NCI-H2029 (cell line): ENCODE results near the gene SORCS2.

ENCODE experiments used
- DNase-seq: peaks from one replicate; lab custom pipeline; 2025; lab: John Stamatoyannopoulos, UW

Gene SORCS2

DNA sequence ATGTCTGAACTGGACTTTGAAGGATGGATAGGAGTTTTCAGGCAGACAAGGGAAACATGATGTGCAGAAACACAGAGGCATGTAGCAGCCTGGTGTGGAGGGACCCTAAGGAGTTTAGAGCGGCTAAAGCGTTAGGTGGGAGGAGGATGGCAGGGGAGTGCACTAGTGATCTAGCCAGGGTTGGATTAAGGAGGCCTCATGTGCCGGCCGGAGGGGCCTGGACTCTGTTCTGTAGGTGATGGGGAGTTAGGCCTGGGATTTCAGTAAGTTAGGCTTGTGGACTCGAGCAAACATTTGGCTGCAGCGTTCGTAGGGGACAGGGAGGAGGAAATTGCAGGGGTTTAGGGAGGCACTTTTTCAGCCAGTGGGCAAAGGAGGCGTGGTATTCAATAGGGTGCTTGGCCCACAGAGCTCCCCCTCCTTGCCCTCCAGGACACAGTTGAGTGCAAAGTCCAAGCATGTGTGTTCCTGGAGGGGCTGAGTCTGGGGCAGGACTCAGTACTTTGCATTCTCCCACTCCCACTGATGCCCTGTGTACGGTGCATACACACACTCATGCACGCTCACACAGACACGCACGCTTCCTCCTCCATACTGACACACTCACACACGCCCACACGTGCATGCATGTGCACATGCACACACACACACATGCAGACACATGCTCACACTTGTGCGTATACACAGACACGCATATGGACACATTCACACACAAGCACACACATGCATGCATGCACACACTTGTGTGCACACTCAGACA lies 223.8 kb downstream of the SORCS2 start:
- no peak for DNase-seq

DNA sequence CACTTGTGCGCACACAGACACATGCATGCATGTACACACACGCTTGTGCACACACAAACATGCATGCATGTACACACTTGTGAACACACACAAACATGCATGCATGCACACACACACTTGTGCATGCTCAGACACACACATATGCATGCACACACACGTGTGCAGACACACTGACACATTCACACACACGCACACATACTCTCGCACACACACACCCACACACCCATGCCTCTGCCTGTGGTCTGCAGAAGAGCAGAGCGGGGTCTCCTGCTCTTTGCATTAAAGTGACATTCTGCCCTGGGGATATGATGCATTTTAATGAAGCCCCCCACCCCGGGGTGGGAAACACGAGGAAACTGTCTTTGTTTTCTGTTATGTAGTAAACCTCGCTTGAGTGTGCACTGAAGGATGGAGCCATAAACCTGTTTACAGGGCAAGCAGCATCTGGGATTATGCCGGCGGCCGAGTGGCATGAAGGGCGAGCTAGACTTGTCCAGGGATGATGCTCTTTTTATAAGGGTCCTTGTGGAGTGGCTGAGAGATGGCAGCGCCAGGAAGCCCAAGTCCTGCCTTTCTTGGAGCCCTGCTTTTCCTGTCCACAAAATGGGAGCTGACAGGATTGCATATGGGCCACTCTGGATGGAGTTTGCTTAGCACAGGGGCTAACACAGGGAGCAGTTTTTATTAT lies 224.6 kb downstream of the SORCS2 start:
- DNase-seq = no peak

DNA sequence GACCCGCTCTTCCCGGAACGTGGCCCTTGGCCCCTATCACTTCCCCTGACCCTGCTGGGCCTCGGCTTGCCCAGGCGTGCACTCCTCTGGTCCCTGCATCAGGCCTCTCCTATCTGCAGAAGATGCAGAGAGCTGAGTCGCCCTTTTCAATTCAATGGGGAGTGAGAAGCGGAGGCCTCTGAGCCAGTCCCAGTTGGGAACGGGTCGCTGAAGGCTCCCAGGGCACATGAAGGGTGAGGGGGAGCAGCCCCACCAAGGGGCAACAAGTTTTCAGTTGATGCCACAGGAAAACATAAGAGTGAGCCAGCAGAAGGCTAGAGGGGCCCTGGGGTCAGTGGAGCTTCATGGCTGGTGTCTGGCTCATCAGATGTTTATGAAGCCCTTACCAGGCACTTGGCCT lies 225.3 kb downstream of the SORCS2 start:
- DNase-seq = no peak

DNA sequence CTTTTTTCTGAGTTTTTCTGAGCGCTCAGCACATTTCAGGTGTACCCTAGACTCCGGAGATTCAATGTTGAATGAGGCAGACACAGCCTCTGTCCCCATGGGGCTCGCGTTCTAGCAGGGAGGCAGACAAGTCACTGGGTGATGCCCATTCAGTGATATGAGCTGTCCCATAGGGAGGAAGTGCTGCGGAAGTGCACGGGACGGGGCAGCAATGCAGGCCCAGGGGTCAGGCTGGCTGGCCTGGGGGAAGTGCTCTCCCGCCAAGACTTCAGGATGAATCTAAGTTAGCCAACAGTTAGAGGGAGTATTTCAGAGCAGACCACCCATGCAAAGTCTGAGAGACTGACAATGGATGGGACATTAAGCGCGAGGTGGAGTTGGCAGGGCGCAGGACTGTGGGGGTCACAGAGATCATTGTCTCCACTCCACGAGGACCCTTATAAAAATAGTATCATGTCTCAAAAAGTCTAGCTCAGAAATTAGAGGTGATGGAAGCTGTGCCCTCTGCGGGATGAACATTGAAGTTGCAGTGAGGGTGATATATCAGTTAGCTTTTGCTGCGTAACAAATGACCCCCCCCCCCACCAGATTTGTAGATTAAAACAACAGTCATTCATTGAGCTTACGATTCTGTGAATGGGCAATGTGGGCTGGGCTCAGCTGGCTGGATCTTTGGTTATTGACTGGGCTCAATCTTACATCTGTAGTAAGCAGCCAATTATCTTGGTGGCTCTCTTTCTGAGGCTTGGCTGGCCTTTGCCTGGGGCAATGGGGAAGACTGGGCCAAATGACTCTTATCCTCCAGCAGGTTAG lies 226.0 kb downstream of the SORCS2 start:
- no peak for DNase-seq

DNA sequence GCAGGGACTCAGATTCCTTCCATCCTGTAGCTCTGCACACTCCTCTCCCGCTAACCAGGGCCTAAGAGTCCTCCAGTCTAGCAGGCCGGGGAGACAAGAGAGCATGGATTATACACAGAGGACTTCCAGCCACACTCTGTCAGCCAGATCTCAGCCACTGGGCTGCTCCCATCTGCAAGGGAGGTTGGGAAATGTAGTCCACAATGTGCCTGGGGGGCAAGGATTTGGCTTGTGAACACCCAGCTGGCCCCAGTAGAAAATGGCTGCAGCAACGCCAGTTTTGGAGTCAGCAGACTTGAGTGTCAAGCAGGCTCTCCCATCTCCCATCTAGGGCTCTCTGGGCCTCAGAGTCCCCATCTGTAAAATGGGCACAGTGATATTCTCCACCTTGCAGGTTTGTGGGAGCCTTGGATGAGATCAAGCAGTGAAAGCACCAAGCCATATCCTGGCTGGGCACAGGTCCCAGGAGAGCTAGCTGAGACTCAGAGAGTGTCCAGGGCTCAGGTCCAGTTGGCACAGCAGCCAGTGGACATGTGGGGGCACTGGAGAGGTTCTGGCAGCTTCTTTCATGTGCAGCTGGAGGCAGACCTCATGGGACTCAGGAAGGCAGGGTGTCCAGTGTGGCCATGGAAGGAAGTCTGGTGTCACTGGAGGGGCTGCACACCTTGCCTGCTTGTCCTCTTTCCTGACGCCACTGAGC lies 227.8 kb downstream of the SORCS2 start:
- peak; percentile 34 for DNase-seq

DNA sequence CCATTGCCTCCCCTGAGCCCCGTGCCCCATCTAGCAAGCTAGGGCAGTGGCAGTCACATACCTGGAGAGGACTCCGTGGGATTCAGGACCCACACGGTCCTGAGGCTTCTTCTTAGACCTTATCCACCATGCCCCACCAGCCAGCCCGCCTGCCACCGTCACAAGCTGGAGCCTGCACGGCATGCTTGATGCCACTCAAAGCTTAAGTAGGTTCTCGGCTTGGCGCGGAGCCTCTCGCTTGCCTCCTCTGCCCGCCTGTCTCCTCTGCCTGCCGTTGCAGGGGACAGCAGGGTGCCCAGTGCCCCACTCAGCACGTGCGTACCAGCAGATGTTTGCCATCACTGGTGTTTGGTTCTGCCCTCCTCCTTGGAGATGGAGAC lies 228.3 kb downstream of the SORCS2 start:
- DNase-seq = peak; percentile 72

DNA sequence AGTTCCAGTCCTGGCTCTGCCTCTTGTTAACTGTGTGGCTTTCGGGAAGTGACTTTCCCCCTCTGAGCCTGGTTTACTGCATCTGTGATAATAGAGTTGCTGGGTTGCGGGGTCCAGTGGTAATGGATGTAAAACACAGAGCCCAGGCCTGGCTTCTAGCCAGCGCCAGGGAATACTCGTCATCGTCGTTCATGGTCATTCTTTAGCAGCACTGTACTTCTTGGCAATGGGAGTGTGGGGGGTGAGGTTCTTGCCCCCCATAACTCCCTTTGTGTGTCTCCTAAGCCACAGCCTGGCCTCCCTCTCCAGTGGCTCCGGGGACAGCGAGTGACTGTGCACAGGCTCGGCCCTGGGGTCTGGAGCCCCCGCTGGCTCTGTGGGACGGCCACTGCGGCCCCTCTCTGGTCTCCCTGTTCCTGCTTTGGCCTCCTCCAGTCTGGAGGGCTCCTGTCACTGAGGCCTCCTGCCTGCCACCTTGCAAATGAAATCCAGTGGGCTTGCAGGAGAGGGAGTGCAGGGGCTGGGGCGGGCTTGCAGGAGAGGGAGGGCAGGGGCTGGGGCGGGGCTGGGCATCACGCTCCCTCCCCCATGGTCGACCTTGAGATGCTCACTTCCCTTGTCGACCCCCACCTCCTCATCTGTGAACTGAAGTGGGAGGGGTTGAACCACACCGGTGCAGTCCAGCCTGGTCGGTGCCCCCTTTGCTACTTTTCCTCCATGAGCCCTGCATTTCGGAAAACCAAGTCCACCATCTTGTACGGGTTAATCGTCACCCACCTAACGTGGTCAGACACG lies 229.2 kb downstream of the SORCS2 start:
- no peak for DNase-seq

DNA sequence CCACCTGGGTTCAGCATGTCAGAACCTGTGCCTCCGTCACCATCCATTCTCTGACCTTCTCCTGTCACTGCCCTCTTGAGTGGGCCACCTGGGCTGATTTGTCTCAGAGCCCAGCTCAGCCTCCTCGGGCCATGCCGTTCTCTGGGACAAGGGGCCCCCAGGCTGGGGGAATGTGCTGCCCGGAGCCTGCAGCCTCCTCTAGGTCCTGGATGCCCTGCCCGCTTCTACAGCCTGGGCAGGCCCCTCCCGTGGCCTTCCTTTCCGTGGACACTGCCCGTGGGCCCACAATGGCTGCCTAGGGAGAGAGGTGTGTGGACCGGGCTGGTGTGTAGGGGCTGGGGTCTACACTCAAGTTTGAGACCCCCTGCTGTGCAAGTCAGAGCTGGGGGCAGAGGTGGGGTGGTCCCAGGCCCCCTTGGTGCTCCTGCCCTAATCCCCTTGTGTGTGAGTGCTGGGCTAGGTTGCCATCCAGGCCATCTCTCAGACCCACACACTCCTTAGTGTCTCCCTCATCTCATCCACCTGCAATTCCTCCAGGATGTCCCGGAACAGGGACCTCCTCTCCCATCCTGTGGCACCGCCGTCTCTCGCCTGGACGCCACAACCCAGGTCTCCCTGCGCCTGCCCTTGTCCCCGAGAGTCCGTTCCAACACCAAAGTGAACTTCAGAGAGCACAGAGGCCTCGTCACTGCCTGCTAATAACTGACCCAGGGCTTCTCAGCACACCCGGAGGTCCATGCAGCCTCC lies 230.0 kb downstream of the SORCS2 start:
- no peak for DNase-seq

DNA sequence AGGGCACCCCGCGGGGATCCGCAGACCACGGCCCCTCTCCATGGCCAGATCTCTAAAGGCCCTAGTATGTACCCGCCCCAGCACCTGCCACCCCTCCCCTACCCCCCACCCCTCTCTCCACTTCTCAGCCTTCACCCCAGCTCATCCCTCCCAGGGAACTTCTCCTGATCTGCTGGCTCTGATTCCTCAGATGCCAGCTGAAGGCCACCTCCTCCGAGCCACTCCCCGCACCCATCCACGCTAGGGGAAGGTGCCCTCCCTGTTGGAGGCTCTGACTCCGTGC lies 230.5 kb downstream of the SORCS2 start:
- DNase-seq = no peak

DNA sequence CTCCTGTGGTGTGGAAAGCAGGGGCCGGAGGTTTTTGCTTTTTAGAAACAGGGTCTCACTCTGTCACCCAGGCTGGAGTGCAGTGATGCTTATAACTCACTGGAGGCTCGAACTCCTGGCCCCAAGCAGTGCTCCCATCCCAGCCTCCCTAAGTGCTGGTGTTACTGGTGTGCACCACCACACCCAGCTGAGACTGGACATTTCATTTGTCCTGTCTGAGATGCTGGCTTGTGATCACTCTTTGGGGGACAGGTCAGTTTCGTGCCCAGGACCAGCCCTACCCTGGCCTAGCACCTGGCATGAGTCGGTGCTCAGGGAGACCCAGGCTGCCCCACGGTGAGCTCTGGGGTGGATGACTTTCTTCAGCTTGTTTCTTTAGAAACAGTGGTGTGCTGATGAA lies 231.1 kb downstream of the SORCS2 start:
- no peak for DNase-seq

DNA sequence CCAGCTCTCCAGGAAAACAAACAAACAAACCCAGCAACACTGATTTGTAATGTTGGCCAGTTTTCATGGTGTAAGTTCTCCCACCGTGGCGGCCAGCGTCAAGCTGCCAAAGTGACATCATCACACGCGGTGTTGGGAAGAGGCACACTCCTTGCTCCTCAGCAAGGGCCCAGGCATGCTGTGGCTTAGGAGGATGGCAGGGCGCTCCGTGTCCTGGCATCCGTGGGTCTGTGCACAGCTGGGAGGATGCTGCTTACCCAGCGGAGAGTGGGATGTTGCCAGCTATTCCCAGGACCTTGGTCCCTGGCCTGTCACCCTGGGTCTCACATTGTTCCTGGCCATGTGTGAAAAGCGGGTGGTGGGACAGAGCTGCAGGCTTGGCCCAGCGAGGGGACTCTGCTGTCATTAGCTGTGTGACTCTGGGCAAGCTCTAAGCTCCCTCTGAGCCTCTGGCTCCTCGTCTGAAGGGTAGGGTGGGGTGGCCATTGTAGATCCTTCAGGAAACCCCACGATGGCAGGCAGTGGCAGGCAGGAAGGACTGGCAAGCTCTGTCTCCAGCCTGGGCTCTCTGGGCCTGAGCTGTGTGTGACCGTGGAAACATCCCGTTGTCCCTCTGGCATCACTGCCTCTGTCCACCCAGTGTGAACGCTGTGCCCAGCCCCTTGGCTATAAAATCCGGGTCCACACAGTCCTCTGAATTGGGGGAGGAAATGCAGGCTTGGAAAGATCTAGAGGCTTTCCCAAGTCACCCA lies 231.6 kb downstream of the SORCS2 start:
- DNase-seq = no peak

DNA sequence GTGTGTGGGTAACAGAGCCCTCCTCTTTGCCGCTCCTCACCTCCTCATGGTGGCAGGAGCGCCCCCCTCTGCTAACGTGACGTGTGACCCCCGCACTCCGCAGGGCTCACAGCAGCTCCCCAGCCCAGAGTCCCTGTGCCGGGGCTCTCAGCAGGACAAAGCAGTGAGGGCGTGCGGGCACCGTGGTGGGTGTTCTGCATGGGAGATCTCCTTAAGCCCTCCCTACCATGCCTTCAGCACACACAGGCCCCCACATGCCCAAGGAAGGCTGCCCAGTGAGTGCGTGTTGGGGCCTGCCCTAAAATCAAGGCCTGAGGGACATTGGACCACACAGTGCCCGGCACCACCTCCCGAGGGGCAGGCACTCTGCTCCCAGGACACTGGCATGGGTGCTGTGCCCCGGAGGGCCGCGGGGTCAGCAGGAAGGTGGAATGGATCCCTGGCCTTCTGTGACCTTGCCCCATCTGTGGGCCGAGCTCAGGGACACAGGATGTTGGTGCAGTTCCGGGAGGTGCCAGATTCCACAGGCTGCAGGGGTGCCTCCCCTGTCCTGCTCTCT lies 232.3 kb downstream of the SORCS2 start:
- DNase-seq = no peak

DNA sequence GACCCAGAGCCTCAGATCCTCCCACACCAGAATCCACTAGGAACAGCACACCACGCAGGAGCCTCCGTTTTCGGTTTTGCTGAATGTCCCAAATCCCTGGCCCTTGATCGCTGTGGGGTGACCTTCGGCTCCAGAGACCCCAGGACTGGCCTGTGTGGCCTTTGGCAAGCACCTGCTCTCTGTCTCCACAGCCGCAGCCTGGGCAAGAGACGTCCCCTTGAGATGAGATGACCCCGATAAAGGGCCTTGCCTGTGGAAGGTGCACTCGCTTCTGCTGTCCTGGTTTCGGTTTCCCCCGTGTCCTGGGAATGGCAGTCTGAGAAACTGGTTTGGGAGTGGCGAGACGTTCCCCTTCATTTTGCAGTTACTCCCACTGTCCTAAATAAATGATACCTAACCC lies 232.8 kb downstream of the SORCS2 start:
- no peak for DNase-seq

DNA sequence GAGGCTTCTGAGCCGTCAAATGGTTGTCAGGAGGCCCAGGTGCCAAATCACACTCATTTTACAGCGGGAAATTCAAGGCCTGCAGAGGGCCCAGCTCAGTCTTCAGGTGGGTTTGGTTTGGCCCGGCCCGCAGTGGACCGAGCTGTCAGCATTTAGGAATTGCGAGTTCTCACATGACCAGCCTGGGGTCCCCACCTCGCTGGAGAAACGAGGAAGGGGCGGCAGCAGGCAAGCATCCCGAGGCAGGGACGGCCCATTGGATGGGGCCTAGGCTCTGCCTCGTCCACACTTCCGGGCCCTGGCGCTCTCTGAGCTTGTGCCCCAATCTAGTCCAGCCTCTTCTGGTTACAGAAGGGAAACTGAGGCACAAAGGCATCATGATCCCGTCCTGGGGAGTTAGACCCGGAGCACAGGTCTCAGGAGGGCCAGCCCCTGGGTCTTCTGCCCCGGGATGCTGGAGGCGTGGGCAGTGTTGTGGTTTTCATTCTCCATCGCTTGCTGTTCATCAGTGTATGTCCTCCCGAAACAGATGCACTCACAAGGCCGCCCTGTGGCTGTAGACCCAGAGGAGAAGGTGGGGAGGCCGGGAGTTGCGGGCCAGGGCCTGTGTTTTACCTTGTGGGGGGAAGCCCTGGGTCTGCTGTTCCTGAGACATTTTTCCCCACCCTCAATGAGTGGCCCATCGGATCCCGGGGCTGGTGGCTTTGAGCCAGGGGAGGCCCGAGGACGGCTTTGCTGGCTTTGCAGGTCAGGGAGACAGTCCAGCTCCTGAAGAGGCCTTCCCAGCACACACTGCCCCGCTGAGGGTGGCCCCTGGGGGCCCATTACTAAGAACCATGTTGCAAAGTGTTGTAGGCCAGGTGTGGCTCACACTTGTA lies 233.5 kb downstream of the SORCS2 start:
- DNase-seq = no peak

DNA sequence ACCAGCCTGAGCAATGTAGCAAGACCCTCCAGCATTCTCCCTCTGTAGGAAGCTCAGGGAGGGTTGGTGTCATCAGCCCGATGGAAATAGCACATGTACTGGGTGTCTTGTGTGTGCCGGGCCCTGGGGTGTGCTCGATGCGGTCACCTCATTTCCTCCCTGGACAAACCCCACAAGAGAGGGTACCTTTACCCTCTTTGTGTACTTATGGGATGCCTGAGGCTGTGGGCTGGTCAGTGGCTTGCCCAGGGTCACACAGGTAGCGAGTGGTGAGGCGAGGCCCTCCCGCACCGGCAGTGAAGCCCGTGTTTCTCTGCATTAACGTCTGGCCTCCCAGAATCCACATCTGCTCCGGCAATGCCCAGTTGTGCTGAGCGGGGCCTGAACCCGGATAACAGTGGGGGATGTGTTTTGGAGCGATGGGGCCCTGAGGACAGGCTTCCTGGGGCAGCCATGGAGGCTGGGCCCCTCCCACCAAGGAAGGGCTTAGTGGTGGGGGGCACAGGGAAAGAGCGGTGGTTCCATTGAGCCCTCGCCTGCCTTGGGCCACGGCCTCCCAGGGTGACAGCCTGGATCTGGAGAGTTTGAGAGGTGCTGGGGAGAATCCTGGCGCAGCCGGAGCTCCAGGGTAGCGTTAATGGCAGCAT lies 234.3 kb downstream of the SORCS2 start:
- DNase-seq = no peak

DNA sequence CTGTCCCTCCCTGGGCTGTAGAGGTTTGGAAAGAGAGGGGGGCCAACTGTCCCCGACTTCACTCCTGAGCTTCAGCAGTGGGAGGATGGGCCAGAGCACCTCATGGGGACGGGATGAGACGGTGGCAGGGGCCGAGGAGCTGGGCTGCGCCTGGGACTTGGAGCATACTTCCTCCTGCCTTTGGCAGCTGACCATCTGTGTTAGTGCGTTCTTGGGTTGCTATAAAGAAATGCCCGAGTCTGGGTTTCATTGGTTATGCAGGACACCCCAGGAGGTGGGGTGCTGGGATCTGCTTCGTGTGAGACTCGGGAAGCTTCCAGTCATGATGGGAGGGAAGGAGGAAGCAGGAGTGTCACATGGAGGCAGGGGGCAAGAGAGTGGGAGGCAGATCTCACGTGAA lies 235.0 kb downstream of the SORCS2 start:
- DNase-seq = no peak

DNA sequence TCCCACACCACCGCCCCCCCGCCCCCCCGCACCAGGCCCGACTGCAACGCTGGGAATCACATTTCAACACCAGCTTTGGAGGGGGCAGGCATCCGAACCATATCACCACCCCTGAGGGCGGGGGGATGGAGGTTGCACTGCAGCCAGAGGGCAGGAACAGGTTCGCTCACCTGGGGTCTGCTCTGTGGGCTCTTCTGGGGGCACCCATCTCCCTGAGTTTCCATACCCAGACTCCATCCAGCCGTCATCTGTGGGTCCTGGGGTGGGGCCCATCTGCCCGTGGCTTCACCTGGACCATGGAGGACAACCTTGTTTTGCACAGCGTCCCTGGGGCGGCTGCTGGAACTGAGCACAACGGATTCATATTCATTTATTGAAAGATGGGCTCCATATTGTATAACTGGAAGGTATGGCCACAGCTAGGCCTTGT lies 235.5 kb downstream of the SORCS2 start:
- no peak for DNase-seq
